ENCODE measurements around the gene RANGRF.

DNA sequence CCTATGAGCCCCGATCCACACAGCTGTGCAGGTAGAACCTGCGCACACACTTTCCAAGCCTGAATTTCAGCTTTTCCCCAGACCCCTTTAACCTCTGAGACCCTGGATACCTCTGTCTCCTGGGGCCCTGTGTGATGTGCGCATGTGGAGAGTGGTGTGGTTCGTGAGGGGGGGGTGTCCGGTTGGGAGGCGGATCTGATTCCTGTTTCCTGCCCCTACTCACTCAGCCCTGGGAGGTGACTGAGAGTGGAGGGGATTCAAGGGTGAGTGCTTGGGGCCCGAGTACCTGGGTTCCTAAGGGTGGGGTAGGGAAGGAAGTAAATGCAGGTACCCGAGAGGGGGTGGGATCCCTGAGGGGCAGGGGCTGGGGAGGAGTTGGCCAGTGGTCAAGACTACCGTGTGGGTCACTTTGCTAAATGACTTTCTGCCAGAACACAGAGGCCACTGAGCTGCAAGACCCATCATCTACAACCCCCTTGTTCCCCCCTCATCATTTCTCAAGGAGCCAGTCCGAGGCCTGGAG is 22.2 kb downstream of the RANGRF start:
- TF ChIP-seq ZNF274 (IDR thresholded peaks at IDR 0.05; ENCODE audit: low read depth, low read length) (no peak), SUZ12 (IDR thresholded peaks at IDR 0.05; ENCODE audit: extremely low read depth, insufficient read depth, insufficient read length) (no peak), YY1 (IDR thresholded peaks at IDR 0.05; ENCODE audit: insufficient read depth, insufficient read length) (no peak)
